Heart left ventricle (tissue), 16 donors: ENCODE data around the gene FBLN2. TPM values are rescaled to one million over a fixed set of nuclear protein-coding genes. Genes with fewer than 3 reads are reported as not detected.

Experiments used
- ATAC-seq, 4 donors: fragments of 200-7000 bp; cut with Tn5 transposase; one replicate each; pipeline ENCODE4 v1.9.1; 2020 to 2022; ENCODE audit warnings: moderate library complexity in 4 of 4, mild to moderate bottlenecking in 3 of 4, moderate number of reproducible peaks in 1 of 4
- DNase-seq, 5 donors: peaks; one replicate each; pipeline ENCODE4 v3.0.0-alpha.2; 2020
- H3K27ac ChIP-seq, 12 donors: fragments of 200-600 bp; sonication (generic) in 4 of 12; one replicate each; pipeline versions ENCODE4 v1.5.0 to v1.8.0; 2016 to 2022; ENCODE audit warnings: mild to moderate bottlenecking in 2 of 12
- H3K27me3 ChIP-seq, 9 donors: fragments of 200-600 bp; sonication (generic) in 2 of 9; one replicate each; pipeline versions ENCODE4 v1.5.1 to v1.8.0; 2016 to 2022; ENCODE audit warnings: mild to moderate bottlenecking in 3 of 9
- H3K36me3 ChIP-seq, 9 donors: fragments of 200-600 bp; sonication (generic) in 2 of 9; one replicate each; pipeline versions ENCODE4 v1.5.0 to v1.8.0; 2018 to 2022; ENCODE audit warnings: mild to moderate bottlenecking in 2 of 9
- H3K4me1 ChIP-seq, 12 donors: fragments of 200-600 bp; sonication (generic) in 4 of 12; one replicate each; pipeline versions ENCODE4 v1.5.0 to v1.8.0; 2016 to 2022; ENCODE audit warnings: mild to moderate bottlenecking in 3 of 12
- H3K4me3 ChIP-seq, 12 donors: fragments of 200-600 bp; sonication (generic) in 4 of 12; one replicate each; pipeline versions ENCODE4 v1.5.0 to v1.8.0; 2017 to 2022; ENCODE audit warnings: mild to moderate bottlenecking in 9 of 12, moderate library complexity in 4 of 12
- H3K9me3 ChIP-seq, 12 donors: fragments of 200-600 bp; sonication (generic) in 4 of 12; one replicate each; pipeline versions ENCODE4 v1.5.0 to v1.8.0; 2016 to 2022; ENCODE audit warnings: mild to moderate bottlenecking in 1 of 12
- CTCF ChIP-seq, 12 donors: fragments of 200-600 bp; sonication (generic) in 4 of 12; IDR thresholded peaks; one replicate each; pipeline versions ENCODE4 v1.5.0 to v1.8.0; 2018 to 2022; ENCODE audit warnings: antibody characterized with exemption in 12 of 12, mild to moderate bottlenecking in 5 of 12
- POLR2A ChIP-seq, 2 donors: fragments of 450-650 bp; IDR thresholded peaks; one replicate each; pipeline ENCODE4 v1.6.1; 2017; ENCODE audit warnings: antibody characterized with exemption in 2 of 2, mild to moderate bottlenecking in 2 of 2, moderate library complexity in 2 of 2
- WGBS, 4 donors: extraction: QIAGEN DNeasy Blood & Tissue Kit in 2 of 4; methylation state at CpG; one replicate each; pipeline versions ENCODE4 v1.1.5 to v1.1.7; 2013 to 2018; 5-methylcytosine and 5-hydroxymethylcytosine counted together
- intact Hi-C, 10 donors: fragments of 100-400 bp; cut with DNase I; formaldehyde crosslinking; loops; one replicate each; pipeline versions ENCODE4 v1.11.1 to v1.14.2; 2022
- polyA plus RNA-seq, 2 donors: library from polyadenylated mRNA; stranded (reverse); fragments of 200-250 nt; gene quantifications; one replicate each; pipeline ENCODE4 v1.2.3, GENCODE V29; 2013
- total RNA-seq, 9 donors: library from RNA; depleted of rRNA in 2 of 9; stranded (reverse); fragments of >200 nt in 2 of 9; fragmentation: NEBNext Ultra II Directional in 3 of 9; extraction: Animal tissue kit (Norgen Biotek cat#: 25700) in 3 of 9; gene quantifications; one replicate each; pipeline versions ENCODE4 v1.1.0 to v1.2.4, GENCODE V29; 2016 to 2023
- donor health status: ischemic (EF 13 %, LVEDD 7.1; RV severe dilation, severe dysfunction).
- donor health status: healthy with polysubstance abuse.
- donor health status: DM: no; HTN: yes; CAD: no.
- donor health status: DM: no; HTN: no; CAD: no.
- donor health status: ischemic (EF 25% LVEDD 6.9; RV normal size, moderate dysfunction).
- donor health status: ischemic (EF 25% LVEDD 5.7; RV mildly dilated, moderate dysfunction).
- donor health status: healthy.
- donor health status: DM: yes; HTN: yes; CAD: no.
- donor health status: ischemic (EF 35%, LVEDD 5.7; RV mildly dilated, moderate dysfunction).
- donor health status: nonischemic (EF 11% LVEDD 7.7; RV severe dilation, severe dysfunction).
- donor health status: DM: yes; HTN: yes; CAD: no.
- donor health status: PGD.
- donor health status: ischemic (EF 29% LVEDD 5.4; RV normal size, mild dysfunction).
- donor health status: nonischemic (EF 23%, LVEDD 6.1; RV moderate dilation, normal function).

FBLN2 gene
- total and polyA plus RNA-seq, 11 donors: 16.5 to 118 (median 42.7) TPM

GRCh38 chr3:13652728-13653127 is 103.8 kb downstream of the FBLN2 start:
- TF ChIP-seq POLR2A (IDR thresholded peaks at IDR 0.05): no peak
- DNase-seq: no peak
- H3K9me3 ChIP-seq: no peaks in the 10 kb centered on the region
- H3K4me3 ChIP-seq: no peak overlapping the region
- ATAC-seq: no peak
- no peak overlapping the region for H3K27ac ChIP-seq
- WGBS, 4 donors: 79 to 90% (median 82%) methylated on average over 2 to 4 of the region's 4 CpGs
- H3K4me1 ChIP-seq: peaks cover 0 to 25% (median 11%) of the 10 kb centered on the region in 12 donors
- peaks cover 0 to 26% (median 2%) of the 10 kb centered on the region in 9 donors for H3K27me3 ChIP-seq
- intact Hi-C loops: loop anchor here in 5 of 10 donors (5.0 to 10.0 kb wide), 7 partner anchors 348 to 812 kb away; partner anchors contain the start of genes CHCHD4 (in 1 of the 5), LSM3 (in 1 of the 5), TMEM43 (in 1 of the 5) and XPC (in 1 of the 5)
- no peaks in the 10 kb centered on the region for H3K36me3 ChIP-seq

GRCh38 chr3:13653631-13654279 is 104.8 kb downstream of the FBLN2 start:
- DNase-seq: peak in 1 of 5 donors; percentile 22
- intact Hi-C loops: loop anchor here in 5 of 10 donors (5.0 to 10.0 kb wide), 7 partner anchors 349 to 811 kb away; partner anchors contain the start of genes CHCHD4 (in 1 of the 5), LSM3 (in 1 of the 5), TMEM43 (in 1 of the 5) and XPC (in 1 of the 5)
- Histone ChIP-seq H3K4me1 (peaks cover 0 to 23% (median 9%) of the 10 kb centered on the region in 12 donors), H3K36me3 (no peaks in the 10 kb centered on the region), H3K9me3 (no peaks in the 10 kb centered on the region), H3K27me3 (peaks cover 0 to 27% (median 8%) of the 10 kb centered on the region in 9 donors), H3K27ac (no peak overlapping the region), H3K4me3 (no peak overlapping the region)
- TF ChIP-seq POLR2A (IDR thresholded peaks at IDR 0.05): no peak
- no peak for TF ChIP-seq CTCF (IDR thresholded peaks at IDR 0.05)
- ATAC-seq: no peak
- 78 to 83% (median 79%) methylated on average over 20 of the region's 20 CpGs for WGBS, 4 donors

GRCh38 chr3:13654330-13655060 is 105.6 kb downstream of the FBLN2 start:
- TF ChIP-seq POLR2A (IDR thresholded peaks at IDR 0.05) (no peak), CTCF (IDR thresholded peaks at IDR 0.05) (no peak)
- Histone ChIP-seq H3K27ac (peak overlapping the region in 1 of 12 donors; percentile 60), H3K9me3 (no peaks in the 10 kb centered on the region), H3K4me3 (peak overlapping the region in 9 of 12 donors; percentile 20 to 55 (median 46)), H3K36me3 (no peaks in the 10 kb centered on the region), H3K27me3 (peaks cover 0 to 30% (median 11%) of the 10 kb centered on the region in 9 donors), H3K4me1 (peaks cover 0 to 23% (median 9%) of the 10 kb centered on the region in 12 donors)
- intact Hi-C loops: loop anchor here (5.0 to 10.0 kb wide), 10 partner anchors 228 to 810 kb away; partner anchors contain the start of genes WNT7A (in 7 of the 10), CHCHD4 (in 2 of the 10), LSM3 (in 1 of the 10) and TMEM43 (in 1 of the 10)
- WGBS, 4 donors: 66 to 80% (median 71%) methylated on average over 10 to 15 of the region's 15 CpGs
- DNase-seq (peak in 1 of 5 donors; percentile 23), ATAC-seq (no peak)

GRCh38 chr3:13655061-13655913 is 106.4 kb downstream of the FBLN2 start:
- 6 to 15% (median 8%) methylated on average over 30 to 70 of the region's 70 CpGs for WGBS, 4 donors
- intact Hi-C loops: loop anchor here (5.0 to 10.0 kb wide), 9 partner anchors 227 to 810 kb away; partner anchors contain the start of genes WNT7A (in 7 of the 10), CHCHD4 (in 2 of the 10), LSM3 (in 1 of the 10) and TMEM43 (in 1 of the 10)
- Histone ChIP-seq H3K27ac (peak overlapping the region in 1 of 12 donors; percentile 60), H3K27me3 (peaks cover 0 to 31% (median 11%) of the 10 kb centered on the region in 9 donors), H3K4me3 (peak overlapping the region in 10 of 12 donors; percentile 20 to 55 (median 46)), H3K9me3 (no peaks in the 10 kb centered on the region), H3K36me3 (no peaks in the 10 kb centered on the region), H3K4me1 (peaks cover 0 to 21% (median 8%) of the 10 kb centered on the region in 12 donors)
- DNase-seq (peak in 4 of 5 donors; percentile 44 to 63 (median 45)), ATAC-seq (peak in 3 of 4 donors; percentile 28 to 66 (median 48))
- TF ChIP-seq POLR2A (IDR thresholded peaks at IDR 0.05): no peak
- peak; percentile 17 to 82 (median 64) for TF ChIP-seq CTCF (IDR thresholded peaks at IDR 0.05)
